Fibroblast of lung (primary cell): ENCODE data around the gene HGFAC.

Experiments used
- EZH2 ChIP-seq: IDR thresholded peaks from 2 replicates; pipeline ENCODE4 v1.5.1; 2012; ENCODE audit warnings: low read length, control low read depth, mild to moderate bottlenecking; ENCODE audit errors: missing control alignments
- TF ChIP-seq, protein P1 (sequence below), 2 donors: IDR thresholded peaks in 1 of 2; conservative IDR thresholded peaks in 1 of 2; 1 replicate in 1 of 2; 2 replicates in 1 of 2; pipeline ENCODE4 v1.5.1; 2011 to 2012; ENCODE audit warnings: low read length in 2 of 2, control low read depth in 1 of 2, inconsistent platforms in 1 of 2, low read depth in 1 of 2, mild to moderate bottlenecking in 1 of 2

DNA sequence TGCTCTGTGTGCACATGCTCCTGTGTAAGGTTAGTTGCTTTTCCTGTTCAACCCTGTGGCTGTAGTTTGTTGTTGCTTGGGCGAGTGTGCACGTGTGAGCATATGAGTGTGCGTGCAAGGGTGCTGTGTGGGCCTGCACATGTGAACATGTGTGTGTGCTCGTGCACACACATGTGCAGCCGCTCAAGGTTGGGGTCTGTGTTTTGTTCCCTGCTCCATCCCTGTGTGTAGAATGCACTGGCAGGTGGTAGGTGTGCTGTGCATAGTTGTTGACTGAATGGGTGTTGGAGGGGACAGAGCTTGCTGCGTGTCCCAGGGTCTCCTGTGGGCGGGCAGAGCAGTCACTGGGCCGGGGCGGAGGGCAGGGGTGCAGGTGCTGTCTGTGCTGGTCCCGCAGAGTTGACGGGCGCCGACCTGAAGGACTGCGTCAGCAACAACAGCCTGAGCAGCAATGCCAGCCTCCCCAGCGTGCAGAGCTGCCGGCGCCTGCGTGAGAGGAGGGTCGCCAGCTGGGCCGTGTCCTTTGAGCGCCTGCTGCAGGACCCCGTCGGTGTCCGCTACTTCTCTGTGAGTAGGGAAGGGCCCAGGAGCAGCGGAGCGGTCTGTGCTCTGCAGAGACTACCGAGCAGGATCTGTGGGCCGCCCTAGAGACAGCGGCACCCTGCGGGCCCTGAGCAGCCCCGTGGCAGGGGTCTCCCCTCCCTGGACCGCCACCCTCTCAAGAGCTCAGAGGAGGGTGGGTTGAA is 27.9 kb upstream of the HGFAC start:
- TF ChIP-seq, protein P1, sequence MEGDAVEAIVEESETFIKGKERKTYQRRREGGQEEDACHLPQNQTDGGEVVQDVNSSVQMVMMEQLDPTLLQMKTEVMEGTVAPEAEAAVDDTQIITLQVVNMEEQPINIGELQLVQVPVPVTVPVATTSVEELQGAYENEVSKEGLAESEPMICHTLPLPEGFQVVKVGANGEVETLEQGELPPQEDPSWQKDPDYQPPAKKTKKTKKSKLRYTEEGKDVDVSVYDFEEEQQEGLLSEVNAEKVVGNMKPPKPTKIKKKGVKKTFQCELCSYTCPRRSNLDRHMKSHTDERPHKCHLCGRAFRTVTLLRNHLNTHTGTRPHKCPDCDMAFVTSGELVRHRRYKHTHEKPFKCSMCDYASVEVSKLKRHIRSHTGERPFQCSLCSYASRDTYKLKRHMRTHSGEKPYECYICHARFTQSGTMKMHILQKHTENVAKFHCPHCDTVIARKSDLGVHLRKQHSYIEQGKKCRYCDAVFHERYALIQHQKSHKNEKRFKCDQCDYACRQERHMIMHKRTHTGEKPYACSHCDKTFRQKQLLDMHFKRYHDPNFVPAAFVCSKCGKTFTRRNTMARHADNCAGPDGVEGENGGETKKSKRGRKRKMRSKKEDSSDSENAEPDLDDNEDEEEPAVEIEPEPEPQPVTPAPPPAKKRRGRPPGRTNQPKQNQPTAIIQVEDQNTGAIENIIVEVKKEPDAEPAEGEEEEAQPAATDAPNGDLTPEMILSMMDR (conservative IDR thresholded peaks at IDR 0.05 in 1 of 2, IDR thresholded peaks at IDR 0.05 in 1 of 2; ENCODE audit: low read depth in 1 of 2, low read length in 2 of 2): no peak
- TF ChIP-seq EZH2: no peak
